D341Med (cell line): Measurements from ENCODE around the gene PON2.
"Not testable (repeated sequence)": the region's sequence is repeated elsewhere in the genome, so short reads cannot be mapped to it uniquely, and the experiment has no call there.

Experiments
- DNase-seq: peaks from one replicate; pipeline ENCODE4 v3.0.0; 2012; ENCODE audit warnings: low spot score

The PON2 gene

DNA sequence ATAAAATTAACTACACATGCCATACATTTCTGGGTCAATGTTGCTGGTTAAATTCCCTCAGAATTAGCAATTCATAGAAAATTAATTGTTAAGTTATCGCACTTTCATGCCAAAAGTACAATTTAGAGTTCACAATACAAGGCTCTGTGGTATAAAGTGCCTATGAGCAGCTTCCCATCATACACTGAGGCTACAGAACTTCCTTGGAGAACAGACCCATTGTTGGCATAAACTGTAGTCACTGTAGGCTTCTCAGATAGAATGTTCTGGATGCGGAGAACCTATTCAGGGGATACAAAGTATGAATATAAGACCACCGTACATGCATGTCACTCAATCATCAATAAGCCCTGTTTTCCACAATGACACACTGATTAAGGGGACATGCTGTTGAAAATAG, 29.6 kb downstream of the PON2 start:
- DNase-seq: no peak

DNA sequence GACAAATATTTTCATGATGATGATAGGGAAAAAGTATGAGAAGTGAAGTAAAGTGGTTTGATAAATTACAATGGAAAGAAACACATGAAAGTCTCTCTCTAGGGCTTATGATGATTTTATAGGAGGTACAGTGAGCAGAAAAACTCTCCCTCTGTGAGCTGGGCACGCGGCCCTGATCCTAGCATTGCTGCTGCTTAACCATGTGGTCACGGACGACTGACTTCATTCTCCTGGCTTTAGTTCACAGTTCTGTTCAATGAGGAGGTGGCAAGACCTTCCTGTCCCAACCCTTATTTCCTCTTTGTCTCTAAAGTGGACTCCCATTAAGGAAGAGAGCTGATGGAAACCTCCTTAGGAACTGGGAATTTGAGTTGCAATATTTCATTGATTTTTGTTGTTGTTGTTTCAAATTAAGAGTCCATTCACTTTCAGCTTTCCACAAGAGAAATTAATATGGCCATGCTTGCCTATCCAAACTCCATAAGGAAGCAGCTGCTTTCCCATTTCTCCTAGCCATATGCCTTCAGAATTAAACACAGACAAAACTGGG, 30.4 kb downstream of the PON2 start:
- DNase-seq: no peak

DNA sequence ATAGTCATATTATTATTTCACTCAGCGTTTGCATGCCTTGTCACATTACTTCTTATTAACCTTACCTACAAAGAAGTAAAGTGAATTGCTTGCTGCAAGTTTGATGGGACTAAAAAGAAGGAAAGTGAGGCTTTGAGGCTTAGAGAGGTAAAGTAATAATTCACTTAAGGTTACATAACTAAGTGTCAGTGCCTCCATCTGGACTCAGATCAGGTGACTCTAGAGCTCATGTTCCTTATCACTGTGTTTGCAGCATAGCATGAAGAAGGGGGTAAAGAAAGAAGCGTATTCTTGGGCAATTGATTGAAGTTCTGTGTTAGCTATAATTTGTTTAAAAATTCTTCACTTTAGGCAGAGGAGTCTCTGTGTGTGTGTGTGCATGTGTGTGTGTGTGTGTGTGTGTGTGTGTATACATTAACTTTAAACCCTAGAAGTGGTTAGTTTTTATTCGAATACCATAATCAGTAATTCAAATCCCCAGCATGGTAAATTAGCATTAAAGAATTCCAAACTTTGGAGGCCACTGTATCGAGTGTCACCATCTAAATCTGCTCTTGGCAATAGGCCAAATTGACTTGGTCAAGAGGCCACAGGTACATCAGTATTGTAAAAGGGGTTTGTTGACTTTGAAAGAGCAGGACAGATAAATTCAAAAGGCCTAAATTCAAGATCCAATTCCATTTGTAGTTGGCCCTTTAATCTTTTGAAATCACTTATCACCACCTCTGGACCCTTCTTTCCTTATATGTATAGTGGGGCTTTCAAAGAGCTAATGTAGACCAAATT, 36.5 kb downstream of the PON2 start:
- no peak for DNase-seq

DNA sequence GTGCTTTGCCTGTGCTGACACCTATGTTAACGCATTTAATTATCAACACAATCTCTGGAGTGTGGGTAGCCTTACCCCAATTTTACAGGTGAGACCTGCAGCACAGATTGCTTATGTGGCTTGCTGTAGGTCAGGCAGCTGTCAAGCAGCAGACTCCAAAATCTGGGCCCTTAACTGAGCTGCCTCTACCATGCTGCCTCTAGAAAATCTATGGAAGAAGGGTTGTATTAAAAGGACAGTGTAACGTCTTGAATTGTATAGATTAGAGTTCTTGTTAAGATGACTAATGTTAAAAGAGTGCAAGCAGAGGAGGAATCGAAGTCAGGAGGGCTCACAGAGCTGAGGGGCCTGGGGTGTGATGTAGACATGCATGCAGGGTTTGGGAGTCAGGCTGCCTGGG, 37.4 kb downstream of the PON2 start:
- DNase-seq: no peak

DNA sequence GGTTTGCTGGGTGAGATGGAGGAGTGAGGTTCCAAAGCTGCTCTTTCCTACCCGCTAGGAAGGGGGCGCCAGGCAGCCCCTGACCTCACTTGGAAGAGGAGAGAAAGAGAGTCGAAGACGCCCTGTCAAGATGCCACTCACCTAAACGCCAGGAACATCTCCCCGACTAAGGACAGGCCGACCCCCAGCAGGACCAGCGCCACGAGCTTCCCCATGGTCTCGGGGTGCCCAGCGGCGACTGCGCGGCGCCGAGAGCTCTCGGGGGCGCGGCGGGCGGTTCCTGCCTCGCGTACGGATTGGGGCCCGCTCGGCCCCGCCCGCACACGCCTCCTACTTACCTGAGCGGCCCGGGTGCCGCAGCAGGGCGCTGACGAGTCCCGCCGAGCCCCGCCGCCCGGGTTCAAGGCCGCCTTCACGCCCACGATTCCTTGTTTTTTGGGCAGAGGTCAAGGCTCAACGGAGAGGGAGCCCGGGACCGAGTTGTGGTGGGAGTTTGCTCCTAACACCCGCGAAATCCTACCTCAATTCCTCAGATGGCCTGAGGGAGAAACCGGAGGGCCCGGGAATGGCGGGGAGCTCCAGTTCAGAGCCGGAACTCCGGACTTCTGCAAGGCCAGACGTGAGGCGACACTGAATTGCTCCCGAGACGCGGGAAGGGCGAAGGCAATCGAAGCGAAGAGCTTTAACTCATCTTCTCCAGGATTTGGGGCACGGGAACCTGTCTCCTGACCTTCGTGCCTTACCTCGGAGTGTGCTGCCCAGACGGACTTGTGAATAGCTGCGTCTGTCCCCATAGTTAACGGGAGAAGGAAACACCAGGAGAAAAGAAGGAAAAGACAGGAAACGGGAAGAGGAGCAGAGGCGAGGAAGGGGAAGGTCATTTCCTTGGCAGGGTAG, 38.4 kb downstream of the PON2 start, which contains the start of gene PON3:
TSS of gene PON3 (minus strand) at position 240 of the 897 bp plus-strand sequence. CDS start at position 215, 25 bp downstream.
- DNase-seq: no peak

DNA sequence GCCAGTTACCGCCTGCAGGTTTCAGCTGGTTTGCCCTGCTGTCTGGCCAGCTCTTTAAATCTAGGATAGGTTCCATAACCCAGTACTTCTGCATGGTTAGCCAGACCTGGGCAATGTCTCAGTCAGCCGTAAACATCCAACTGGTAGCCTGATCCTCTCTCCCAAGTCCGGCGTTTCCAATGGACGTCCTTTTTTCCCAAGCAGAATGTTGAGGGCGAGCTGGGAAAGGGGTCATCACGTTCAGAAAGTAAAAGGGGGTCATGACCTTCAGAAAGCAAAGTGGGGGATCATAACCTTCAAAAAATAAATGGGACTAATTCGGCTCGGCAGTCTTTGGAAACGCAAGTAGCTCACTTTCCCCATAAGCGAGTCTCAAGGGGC, 39.1 kb downstream of the PON2 start:
- no peak for DNase-seq

DNA sequence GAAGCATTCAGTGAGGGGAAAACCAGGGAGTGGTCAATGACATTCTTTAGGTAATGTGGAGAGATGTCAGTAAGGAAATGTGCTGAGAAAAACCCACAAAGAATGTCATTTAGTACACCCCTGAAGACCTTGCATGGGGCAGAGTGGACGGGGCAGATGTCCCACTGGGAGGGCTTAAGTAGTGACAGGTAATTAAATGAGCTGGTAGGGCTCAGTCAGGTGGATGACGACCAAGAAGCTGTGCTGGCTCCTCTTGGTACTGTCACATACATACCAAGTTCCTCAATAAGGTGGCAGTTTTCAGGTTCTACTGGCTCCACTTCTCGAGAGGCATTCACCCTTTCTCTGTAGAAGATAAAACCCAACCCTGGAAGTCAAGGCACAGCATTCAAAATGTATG, 40.5 kb downstream of the PON2 start:
- DNase-seq: no peak

DNA sequence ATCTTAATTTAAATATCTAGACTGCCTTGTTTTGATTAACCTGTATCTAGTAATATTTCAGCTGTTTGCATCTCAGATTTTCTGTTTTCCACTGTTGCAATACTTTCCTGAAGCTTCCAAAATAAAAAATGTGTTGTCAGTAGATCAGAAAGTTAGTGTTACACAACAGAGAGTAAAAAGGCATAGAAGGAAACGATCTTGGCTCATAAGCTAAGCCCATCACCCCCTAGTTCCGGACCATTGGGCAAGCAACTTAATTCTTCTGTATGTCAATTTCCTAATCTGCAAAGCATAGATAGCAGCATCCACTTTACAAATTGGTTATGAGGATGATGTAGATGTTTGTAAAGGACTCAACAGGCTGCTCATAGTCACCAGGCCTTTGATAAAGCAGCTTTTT, 43.1 kb downstream of the PON2 start:
- no peak for DNase-seq

DNA sequence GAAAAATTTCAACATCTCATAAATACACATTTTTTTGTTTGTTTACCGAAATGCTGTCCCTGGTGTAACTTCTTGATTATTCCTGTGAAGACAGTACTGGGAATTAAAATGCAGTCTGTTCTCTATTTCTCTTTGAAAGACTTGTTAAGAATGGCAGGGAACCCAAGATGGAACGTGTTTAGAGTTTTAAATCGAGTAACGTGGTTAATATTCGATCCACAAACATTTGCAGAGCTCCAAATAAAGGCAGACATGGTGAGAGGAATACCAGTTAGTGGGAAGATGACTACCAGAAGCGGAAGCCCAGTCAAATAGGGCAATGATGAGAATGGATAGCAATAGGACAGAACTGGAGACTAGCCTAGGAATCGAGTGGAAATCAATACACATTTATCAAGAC, 45.3 kb downstream of the PON2 start:
- no peak for DNase-seq

DNA sequence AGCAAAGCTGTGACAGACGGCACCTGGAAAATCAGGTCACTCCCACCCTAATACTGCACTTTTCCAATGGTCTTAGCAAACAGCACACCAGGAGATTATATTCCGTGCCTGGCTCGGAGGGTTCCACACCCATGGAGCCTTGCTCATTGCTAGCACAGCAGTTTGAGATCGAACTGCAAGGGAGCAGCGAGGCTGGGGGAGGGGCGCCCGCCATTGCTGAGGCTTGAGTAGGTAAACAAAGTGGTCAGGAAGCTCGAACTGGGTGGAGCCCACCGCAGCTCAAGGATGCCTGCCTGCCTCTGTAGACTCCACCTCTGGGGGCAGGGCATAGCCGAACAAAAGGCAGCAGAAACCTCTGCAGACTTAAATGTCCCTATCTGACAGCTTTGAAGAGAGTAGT, 55.4 kb downstream of the PON2 start:
- not testable (repeated sequence) for DNase-seq

DNA sequence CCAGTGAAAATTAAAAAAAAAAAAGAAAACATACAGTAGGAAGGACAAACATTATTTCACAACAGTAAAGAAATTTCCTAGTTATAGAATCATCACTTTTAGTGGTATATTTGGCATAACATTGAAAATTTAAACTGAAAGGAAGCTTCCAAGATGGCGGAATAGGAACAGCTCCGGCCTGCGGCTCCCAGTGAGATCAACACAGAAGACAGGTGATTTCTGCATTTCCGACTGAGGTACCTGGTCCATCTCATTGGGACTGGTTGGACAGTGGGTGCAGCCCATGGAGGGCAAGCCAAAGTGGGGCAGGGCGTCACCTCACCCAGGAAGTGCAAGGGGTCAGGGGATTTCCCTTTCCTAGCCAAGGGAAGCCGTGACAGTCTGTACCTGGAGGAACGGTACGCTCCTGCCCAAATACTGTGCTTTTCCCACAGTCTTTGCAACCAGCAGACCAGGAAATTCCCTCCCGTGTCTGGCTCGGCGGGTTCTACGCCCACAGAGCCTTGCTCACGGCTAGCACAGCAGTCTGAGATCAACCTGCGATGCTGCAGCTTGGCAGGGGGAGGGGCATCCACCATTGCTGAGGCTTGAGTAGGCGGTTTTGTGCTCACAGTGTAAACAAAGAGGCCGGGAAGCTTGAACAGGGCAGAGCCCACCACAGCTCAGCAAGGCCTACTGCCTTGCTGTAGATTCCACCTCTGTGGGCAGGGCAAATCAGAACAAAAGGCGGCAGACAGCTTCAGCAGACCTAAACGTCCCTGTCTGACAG, 58.0 kb downstream of the PON2 start:
- no peak for DNase-seq

DNA sequence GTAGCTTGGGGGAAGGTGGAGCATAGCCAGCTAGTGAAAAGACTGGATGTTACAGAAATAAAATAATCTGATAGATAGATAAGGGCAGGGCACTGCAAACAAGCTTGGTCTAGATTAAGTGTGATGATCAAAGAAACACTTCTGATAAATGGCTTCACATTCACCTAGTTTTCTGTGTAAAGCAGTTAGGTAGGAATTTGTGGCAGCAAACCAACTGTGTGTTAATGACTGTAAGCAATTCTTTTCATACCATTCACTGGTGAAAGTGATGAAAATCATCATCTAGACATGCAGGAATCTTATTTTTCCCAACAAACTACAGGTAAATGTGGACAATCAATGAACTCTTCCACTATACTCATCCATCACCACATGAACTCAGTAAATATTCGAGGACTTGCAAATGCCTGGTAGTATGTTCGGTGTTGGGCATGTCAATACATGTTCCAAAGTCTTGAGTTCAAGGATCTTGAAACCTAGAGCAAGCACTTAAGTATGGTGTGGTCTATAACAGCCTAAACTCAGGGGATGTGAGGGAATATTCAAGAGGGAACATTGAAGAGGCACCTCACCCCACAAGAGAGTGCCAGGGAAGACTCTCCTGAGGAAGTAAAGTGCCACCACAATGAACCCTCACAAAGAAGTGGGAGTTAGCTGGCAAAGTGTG, 59.1 kb downstream of the PON2 start:
- DNase-seq: no peak

DNA sequence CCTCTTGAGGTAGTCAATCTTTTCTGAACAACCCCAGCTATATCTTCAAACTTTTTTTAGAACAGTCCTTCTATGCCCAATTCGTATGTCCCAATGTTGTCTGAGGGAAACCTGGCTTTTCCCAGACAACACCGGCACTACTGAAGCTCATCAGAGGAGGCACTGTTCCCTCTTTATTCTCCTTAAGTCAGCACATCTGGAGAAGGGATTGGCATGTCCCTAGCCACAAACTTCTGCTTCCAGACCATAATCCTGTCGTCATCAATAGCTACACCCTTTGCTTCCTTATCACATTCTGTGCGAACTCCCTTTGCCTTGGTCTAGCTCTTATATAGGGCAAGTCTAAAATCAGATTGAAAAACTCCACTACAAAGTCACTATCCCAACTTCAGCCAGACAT, 61.5 kb downstream of the PON2 start:
- DNase-seq: no peak

DNA sequence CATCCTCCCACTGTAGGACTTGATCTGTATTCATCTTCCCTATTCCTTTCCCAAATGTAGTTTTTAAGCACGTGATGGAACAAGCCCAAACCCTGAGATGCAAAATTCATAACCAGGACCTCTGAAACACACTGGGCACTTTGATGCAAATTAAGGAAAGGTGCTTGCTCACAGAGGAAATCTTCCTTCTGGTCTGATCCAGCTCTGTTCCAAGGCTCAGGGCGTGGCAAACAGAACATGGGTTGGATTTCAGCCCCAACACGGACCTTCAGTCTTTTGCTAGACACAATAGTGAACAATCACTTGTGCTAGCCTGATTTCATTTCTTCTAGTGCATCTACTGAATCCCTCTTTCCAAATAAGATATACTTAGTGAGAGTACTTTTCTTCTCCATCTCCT, 66.6 kb downstream of the PON2 start:
- DNase-seq: no peak

DNA sequence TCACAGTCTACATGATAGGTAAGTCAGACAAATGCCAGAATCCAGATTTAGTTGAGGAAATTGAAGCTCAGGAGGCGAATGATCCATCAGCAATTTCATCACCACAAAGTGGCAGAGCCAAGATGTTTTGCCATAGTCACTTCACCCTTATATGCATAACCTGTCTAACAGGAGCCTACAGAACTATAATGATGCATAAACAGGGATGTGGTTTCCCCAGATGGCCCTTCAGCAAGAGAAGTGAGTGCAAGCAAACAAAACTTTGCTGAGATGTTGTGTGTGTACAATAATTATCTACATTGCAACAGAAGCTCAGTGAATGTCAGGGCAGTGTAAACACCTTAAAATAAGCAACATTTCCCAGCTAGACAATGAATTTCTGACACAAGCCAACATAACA, 67.2 kb downstream of the PON2 start:
- DNase-seq: no peak

DNA sequence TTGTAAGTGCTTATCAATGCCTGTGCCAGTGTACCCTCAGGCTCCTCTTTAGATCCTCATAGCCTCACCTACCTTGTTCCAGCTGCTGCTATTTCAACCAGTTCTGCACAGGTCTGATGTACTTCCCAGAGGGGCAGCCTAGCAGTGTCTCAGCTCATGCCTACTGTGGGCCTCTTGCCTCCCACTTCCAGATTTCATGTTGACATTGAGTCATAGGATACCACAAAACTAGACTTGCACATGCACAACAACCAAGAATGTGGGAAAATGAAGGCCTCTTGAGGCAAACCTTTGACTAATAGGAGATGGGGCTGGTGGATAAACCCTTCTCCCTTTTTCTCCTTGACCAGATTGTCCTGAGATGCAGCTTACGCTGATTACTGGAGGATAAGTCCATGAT, 69.7 kb downstream of the PON2 start:
- DNase-seq: no peak

DNA sequence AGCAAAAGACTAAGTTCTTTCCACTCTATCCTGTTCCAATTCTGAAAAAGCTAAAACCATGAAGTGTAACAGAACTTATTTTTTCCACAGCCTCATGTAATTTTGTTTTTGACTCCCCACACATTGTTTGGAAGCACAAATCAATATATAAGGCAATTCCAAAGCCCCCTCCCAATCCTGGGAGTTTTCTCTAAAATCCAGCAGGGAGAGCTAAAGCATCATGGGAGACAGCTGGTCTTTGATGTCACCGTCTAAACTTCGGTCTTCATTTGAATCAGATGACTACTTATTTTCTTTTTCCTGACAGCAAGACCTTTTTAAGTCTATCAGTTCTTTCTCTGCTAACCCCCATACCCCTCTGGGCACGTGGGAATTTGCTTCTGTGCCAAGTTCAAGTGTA, 77.2 kb downstream of the PON2 start:
- DNase-seq: no peak
